B cell (primary cell): ENCODE results near the gene KCNK7. TPM values are rescaled to one million over a fixed set of nuclear protein-coding genes. Genes with fewer than 3 reads are reported as not detected.

Experiments used
- ATAC-seq: fragments of 200-7000 bp; cut with Tn5 transposase; one replicate; pipeline ENCODE4 v1.10.0; 2021; ENCODE audit warnings: low read depth, mild to moderate bottlenecking, moderate number of reproducible peaks, moderate library complexity
- CTCF ChIA-PET: fragments of 350-600 bp; sonication (Branson Sonifier 250); formaldehyde crosslinking; loops from one replicate; lab custom pipeline; 2021; ENCODE audit warnings: antibody characterized with exemption, inconsistent platforms; lab: Charles Lee
- POLR2A ChIA-PET: fragments of 350-600 bp; sonication (Branson Sonifier 250); formaldehyde crosslinking; loops from one replicate; lab custom pipeline; 2021; ENCODE audit warnings: antibody characterized with exemption; lab: Charles Lee
- DNase-seq: peaks from one replicate; pipeline ENCODE4 v3.0.0; 2013
- H2AFZ ChIP-seq: 2 replicates; pipeline ENCODE4 v1.6.1; 2012; ENCODE audit warnings: mild to moderate bottlenecking, low read depth, low read length; ENCODE audit not compliant: insufficient read depth, poor library complexity, severe bottlenecking
- H3K27ac ChIP-seq, 2 donors: 1 replicate in 1 of 2; 2 replicates in 1 of 2; pipeline ENCODE4 v1.5.1; 2012 to 2013; ENCODE audit warnings: low read length in 2 of 2, mild to moderate bottlenecking in 2 of 2, moderate library complexity in 1 of 2
- H3K27me3 ChIP-seq, 4 experiments: fragments of 200-600 bp in 1 of 4; sonication (generic) in 1 of 4; replicated peaks in 1 of 4; 1 replicate in 2 of 4; 2 replicates in 2 of 4; pipeline versions ENCODE4 v1.6.1 to v1.7.0; 2013 to 2016; ENCODE audit warnings: low read length in 3 of 4, mild to moderate bottlenecking in 2 of 4, mixed read lengths in 1 of 4, moderate library complexity in 1 of 4; ENCODE audit not compliant: insufficient read depth in 4 of 4, control insufficient read depth in 3 of 4; ENCODE audit errors: control extremely low read depth in 1 of 4
- H3K36me3 ChIP-seq, 2 experiments: replicated peaks in 1 of 2; 1 replicate in 1 of 2; 2 replicates in 1 of 2; pipeline versions ENCODE4 v1.6.1 to v1.7.1; 2013; ENCODE audit warnings: low read length in 1 of 2; ENCODE audit not compliant: insufficient read depth in 2 of 2, control insufficient read depth in 1 of 2; ENCODE audit errors: control extremely low read depth in 1 of 2, extremely low read depth in 1 of 2
- H3K4me1 ChIP-seq, 2 donors: fragments of 200-600 bp in 1 of 2; sonication (generic) in 1 of 2; 1 replicate in 1 of 2; 2 replicates in 1 of 2; pipeline versions ENCODE4 v1.5.1 to v1.6.1; 2013 to 2017; ENCODE audit warnings: low read length in 2 of 2; ENCODE audit not compliant: control insufficient read depth in 2 of 2, insufficient read depth in 2 of 2
- H3K4me2 ChIP-seq: replicated peaks from 2 replicates; pipeline ENCODE3; 2012; ENCODE audit warnings: mild to moderate bottlenecking, low read depth, low read length; ENCODE audit not compliant: poor library complexity, severe bottlenecking
- H3K4me3 ChIP-seq, 5 experiments: fragments of 200-600 bp in 1 of 5; sonication (generic) in 1 of 5; 1 replicate in 3 of 5; 2 replicates in 2 of 5; pipeline versions ENCODE4 v1.5.1 to v1.7.0; 2011 to 2016; ENCODE audit warnings: low read length in 4 of 5, mild to moderate bottlenecking in 4 of 5, low read depth in 2 of 5, control low read depth in 1 of 5, moderate library complexity in 1 of 5; ENCODE audit not compliant: insufficient read depth in 1 of 5; ENCODE audit errors: control extremely low read depth in 1 of 5, extremely low read depth in 1 of 5
- H3K79me2 ChIP-seq: fragments of 200-600 bp; sonication (generic); one replicate; pipeline ENCODE4 v1.6.0; 2016; ENCODE audit warnings: low read length; ENCODE audit not compliant: control insufficient read depth, insufficient read depth
- H3K9ac ChIP-seq: fragments of 200-600 bp; sonication (generic); 2 replicates; pipeline ENCODE4 v1.6.1; 2017; ENCODE audit warnings: mild to moderate bottlenecking, low read length, moderate library complexity
- H3K9me3 ChIP-seq, 3 donors: one replicate each; pipeline versions ENCODE4 v1.6.1 to v1.7.1; 2013; ENCODE audit warnings: low read length in 2 of 3; ENCODE audit not compliant: control insufficient read depth in 2 of 3, insufficient read depth in 1 of 3; ENCODE audit errors: control extremely low read depth in 1 of 3
- H4K20me1 ChIP-seq: 2 replicates; pipeline ENCODE4 v1.6.0; 2012; ENCODE audit warnings: mild to moderate bottlenecking, low read length; ENCODE audit not compliant: insufficient read depth, control insufficient read depth, poor library complexity, severe bottlenecking
- H3K27ac Mint-ChIP-seq: one replicate; pipeline ENCODE4 v1.8.0; 2021; ENCODE audit warnings: mixed read lengths
- H3K27me3 Mint-ChIP-seq: one replicate; pipeline ENCODE4 v1.8.0; 2021; ENCODE audit warnings: mixed read lengths
- H3K4me1 Mint-ChIP-seq: one replicate; pipeline ENCODE4 v1.8.0; 2021; ENCODE audit warnings: mixed read lengths
- H3K4me3 Mint-ChIP-seq: one replicate; pipeline ENCODE4 v1.8.0; 2021; ENCODE audit warnings: mixed read lengths
- H3K9me3 Mint-ChIP-seq: one replicate; pipeline ENCODE4 v1.8.0; 2022; ENCODE audit warnings: mixed read lengths; ENCODE audit not compliant: insufficient read depth
- CTCF ChIP-seq: fragments of 200-600 bp; IDR thresholded peaks from one replicate; pipeline ENCODE4 v1.8.0; 2022; ENCODE audit warnings: antibody characterized with exemption, mild to moderate bottlenecking
- EZH2 ChIP-seq: IDR thresholded peaks from 2 replicates; pipeline ENCODE4 v1.6.1; 2012; ENCODE audit warnings: borderline replicate concordance, low read depth, mild to moderate bottlenecking, moderate library complexity, low read length; ENCODE audit not compliant: insufficient read depth, poor library complexity, severe bottlenecking
- WGBS: methylation state at CpG from one replicate; pipeline ENCODE4 v1.1.5; 2013; ENCODE audit warnings: missing lambda C conversion rate; ENCODE audit not compliant: insufficient coverage; 5-methylcytosine and 5-hydroxymethylcytosine counted together
- intact Hi-C: fragments of 100-400 bp; cut with micrococcal nuclease; formaldehyde crosslinking; loops from one replicate; pipeline ENCODE4 v1.10.0; 2022
- polyA plus RNA-seq: library from polyadenylated mRNA; depleted of rRNA; stranded (reverse); fragments of >200 nt; gene quantifications from 2 replicates; pipeline ENCODE4 v1.2.3, GENCODE V29; 2012
- total RNA-seq, 2 donors: library from RNA; stranded (reverse); fragments of 120-200 nt in 1 of 2; gene quantifications; 1 replicate in 1 of 2; 2 replicates in 1 of 2; pipeline versions ENCODE4 v1.2.3 to v1.2.4, GENCODE V29; 2013 to 2022

The KCNK7 gene
- total and polyA plus RNA-seq, 2 donors (not counting 1 experiment from before 2014, with no cell fraction given), result 2.2 to 3.5 TPM

GRCh38 chr11:65588199-65589054 lies 7.2 kb downstream of the KCNK7 start:
- CTCF ChIA-PET, result interaction anchor here (0.6 to 9.7 kb wide), 29 partner anchors 11 to 313 kb away, joined by 3 to 144 read pairs (median 4); partner anchors contain the start of genes EHBP1L1, FAM89B, MAP3K11 and PCNX3
- peaks cover 0 to 48% of the 10 kb centered on the region in 2 experiments for H3K36me3 ChIP-seq
- Mint-ChIP-seq H3K27me3 (no peaks in the 10 kb centered on the region), H3K4me1 (peaks cover 38% of the 10 kb centered on the region), H3K27ac (peak overlapping the region; percentile 93), H3K9me3 (no peaks in the 10 kb centered on the region), H3K4me3 (peak overlapping the region; percentile 75)
- H3K9me3 ChIP-seq, result no peaks in the 10 kb centered on the region
- peak overlapping the region; percentile 73 for H3K4me2 ChIP-seq
- intact Hi-C loops, result loop anchor here (1.0 to 2.0 kb wide), 6 partner anchors 14 to 222 kb away; partner anchors contain the start of genes PCNX3 and ZNRD2
- peak overlapping the region; percentile 46 for H3K9ac ChIP-seq
- H2AFZ ChIP-seq, result peak overlapping the region; percentile 68
- DNase-seq (peak; percentile 87), ATAC-seq (peak; percentile 76)
- WGBS, result 13% methylated on average over 13 of the region's 13 CpGs
- TF ChIP-seq EZH2, result no peak
- TF ChIP-seq CTCF, result peak; percentile 83
- peak overlapping the region in 3 of 5 experiments; percentile 9 to 26 (median 13) for H3K4me3 ChIP-seq
- peak overlapping the region; percentile 82 to 92 for H3K27ac ChIP-seq
- H3K27me3 ChIP-seq, result no peaks in the 10 kb centered on the region
- POLR2A ChIA-PET, result interaction anchor here (0.5 to 4.9 kb wide), 10 partner anchors 12 to 221 kb away, joined by 3 to 45 read pairs (median 5); partner anchors contain the start of genes EHBP1L1, FAM89B and ZNRD2
- H3K4me1 ChIP-seq, result peaks cover 27 to 41% of the 10 kb centered on the region in 2 donors
- H3K79me2 ChIP-seq, result no peaks in the 10 kb centered on the region
- peaks cover 14% of the 10 kb centered on the region for H4K20me1 ChIP-seq
